SK-N-SH (cell line): ENCODE results near the gene KLK2. TPM values are rescaled to one million over a fixed set of nuclear protein-coding genes. Genes with fewer than 3 reads are reported as not detected.

Experiments
- CTCF ChIA-PET: fragments of 300-600, 350-600 bp; formaldehyde crosslinking; extraction: SDS; loops from one replicate; lab custom pipeline; 2021; lab: Yijun Ruan, JAX
- POLR2A ChIA-PET: fragments of 350-600 bp; sonication (Branson Sonifier 250); formaldehyde crosslinking; extraction: SDS; loops from one replicate; lab custom pipeline; 2020; ENCODE audit warnings: antibody characterized with exemption, inconsistent platforms; lab: Yijun Ruan, JAX
- DNase-seq: peaks from one replicate; pipeline ENCODE4 v3.0.0; 2012
- H2AFZ ChIP-seq: fragments of 200-600 bp; sonication (generic); 2 replicates; pipeline ENCODE4 v1.8.1; 2016; ENCODE audit warnings: antibody characterized with exemption, mild to moderate bottlenecking, low read depth
- H3F3A ChIP-seq: fragments of 200-600 bp; sonication (generic); replicated peaks from 2 replicates; pipeline ENCODE3; 2016; ENCODE audit warnings: antibody characterized with exemption, mild to moderate bottlenecking; ENCODE audit not compliant: insufficient read depth
- H3K27ac ChIP-seq, 2 experiments: fragments of 200-500 bp in 1 of 2; fragments of 200-600 bp in 1 of 2; sonication (Bioruptor generic) in 1 of 2; sonication (generic), shearing (Covaris generic) in 1 of 2; 2 replicates each; pipeline versions ENCODE4 v1.5.1 to v1.6.1; 2014 to 2016; ENCODE audit warnings: low read depth in 2 of 2, inconsistent platforms in 1 of 2, low read length in 1 of 2, mild to moderate bottlenecking in 1 of 2, mixed read lengths in 1 of 2
- H3K27me3 ChIP-seq: fragments of 200-600 bp; sonication (generic), shearing (Covaris generic); 2 replicates; pipeline ENCODE4 v1.6.1; 2016; ENCODE audit warnings: mixed run types; ENCODE audit not compliant: insufficient read depth
- H3K36me3 ChIP-seq, 2 experiments: fragments of 200-500 bp in 1 of 2; fragments of 200-600 bp in 1 of 2; sonication (Bioruptor generic) in 1 of 2; sonication (generic) in 1 of 2; replicated peaks in 1 of 2; 2 replicates each; pipeline versions ENCODE3 to v1.5.1; 2014 to 2016; ENCODE audit warnings: low read length in 1 of 2, mild to moderate bottlenecking in 1 of 2; ENCODE audit not compliant: insufficient read depth in 2 of 2, control insufficient read depth in 1 of 2
- H3K4me1 ChIP-seq, 2 experiments: fragments of 200-500 bp in 1 of 2; fragments of 200-600 bp in 1 of 2; sonication (Bioruptor generic) in 1 of 2; sonication (generic), shearing (Covaris generic) in 1 of 2; 2 replicates each; pipeline versions ENCODE4 v1.5.1 to v1.6.1; 2014 to 2016; ENCODE audit warnings: low read depth in 1 of 2, low read length in 1 of 2, mixed run types in 1 of 2; ENCODE audit not compliant: insufficient read depth in 2 of 2, control insufficient read depth in 1 of 2
- H3K4me2 ChIP-seq: fragments of 200-600 bp; sonication (generic), shearing (Covaris generic); 2 replicates; pipeline ENCODE4 v1.6.1; 2017; ENCODE audit warnings: mixed run types
- H3K4me3 ChIP-seq, 2 experiments: fragments of 200-500 bp in 1 of 2; fragments of 200-600 bp in 1 of 2; sonication (Bioruptor generic) in 1 of 2; sonication (generic), shearing (Covaris generic) in 1 of 2; 2 replicates each; pipeline versions ENCODE4 v1.5.1 to v1.8.1; 2014 to 2016; ENCODE audit warnings: low read depth in 2 of 2, inconsistent platforms in 1 of 2, low read length in 1 of 2, mild to moderate bottlenecking in 1 of 2, mixed read lengths in 1 of 2, moderate library complexity in 1 of 2
- H3K79me2 ChIP-seq: fragments of 200-600 bp; sonication (generic); 2 replicates; pipeline ENCODE4 v1.8.1; 2017; ENCODE audit warnings: mild to moderate bottlenecking; ENCODE audit not compliant: insufficient read depth
- H3K9ac ChIP-seq: fragments of 200-600 bp; sonication (generic); 2 replicates; pipeline ENCODE4 v1.6.1; 2017; ENCODE audit warnings: mixed run types
- H3K9me2 ChIP-seq: fragments of 200-600 bp; sonication (generic); 2 replicates; pipeline ENCODE4 v1.6.1; 2017; ENCODE audit warnings: mixed run types
- H3K9me3 ChIP-seq: fragments of 200-600 bp; sonication (generic); 2 replicates; pipeline ENCODE4 v1.6.1; 2017; ENCODE audit warnings: mixed run types, mild to moderate bottlenecking, moderate library complexity
- H4K20me1 ChIP-seq: fragments of 200-600 bp; sonication (generic); 2 replicates; pipeline ENCODE4 v1.6.1; 2017; ENCODE audit warnings: mild to moderate bottlenecking, mixed run types; ENCODE audit not compliant: insufficient read depth
- FOSL2 ChIP-seq: IDR thresholded peaks from 2 replicates; pipeline ENCODE4 v1.4.0; 2012; ENCODE audit warnings: low read depth, mild to moderate bottlenecking, moderate library complexity, borderline replicate concordance
- FOXJ3 ChIP-seq: sonication (generic); formaldehyde crosslinking; IDR thresholded peaks from 2 replicates; pipeline ENCODE4 v1.5.1; 2020; ENCODE audit warnings: mild to moderate bottlenecking, missing genetic modification reagents
- JUND ChIP-seq: IDR thresholded peaks from 2 replicates; pipeline ENCODE4 v1.4.0; 2012
- NRF1 ChIP-seq: IDR thresholded peaks from 2 replicates; pipeline ENCODE4 v1.6.1; 2012; ENCODE audit warnings: low read depth, mild to moderate bottlenecking, low read length
- RAD21 ChIP-seq: IDR thresholded peaks from 2 replicates; pipeline ENCODE4 v1.6.1; 2012; ENCODE audit warnings: mild to moderate bottlenecking, low read length
- RFX5 ChIP-seq: IDR thresholded peaks from 2 replicates; pipeline ENCODE4 v1.6.1; 2012; ENCODE audit warnings: mild to moderate bottlenecking, improper control_type of control experiment, low read length
- SMC3 ChIP-seq: IDR thresholded peaks from 2 replicates; pipeline ENCODE4 v1.6.1; 2012; ENCODE audit warnings: low read depth, low read length, improper control_type of control experiment
- TCF12 ChIP-seq: IDR thresholded peaks from 2 replicates; pipeline ENCODE4 v1.4.0; 2012
- YY1 ChIP-seq: IDR thresholded peaks from 2 replicates; pipeline ENCODE4 v1.4.0; 2012; ENCODE audit warnings: low read depth, mild to moderate bottlenecking
- WGBS: methylation state at CpG from one replicate; pipeline ENCODE4 v1.1.6; 2017; ENCODE audit warnings: low lambda C conversion rate; 5-methylcytosine and 5-hydroxymethylcytosine counted together
- polyA plus RNA-seq, 3 experiments: library from polyadenylated mRNA; depleted of rRNA; stranded (reverse); fragments of >200 nt; gene quantifications; 2 replicates each; pipeline ENCODE4 v1.2.3, GENCODE V29; 2012
- TF ChIP-seq, protein P1 (sequence below): IDR thresholded peaks from 2 replicates; pipeline ENCODE4 v1.6.1; 2012; ENCODE audit warnings: mild to moderate bottlenecking, low read depth, low read length, moderate library complexity
- TF ChIP-seq, protein P2 (sequence below): IDR thresholded peaks from 2 replicates; pipeline ENCODE4 v1.4.0; 2012; ENCODE audit warnings: low read depth, borderline replicate concordance
- TF ChIP-seq, protein P3 (sequence below): fragments of 200-600 bp; sonication (generic); IDR thresholded peaks from 2 replicates; pipeline ENCODE4 v1.6.1; 2017; ENCODE audit warnings: antibody characterized with exemption, mild to moderate bottlenecking, moderate library complexity

KLK2 gene
- polyA plus RNA-seq, 1 of the 3 experiments (the other 2 are of a cell fraction), result 0.15 TPM

DNA sequence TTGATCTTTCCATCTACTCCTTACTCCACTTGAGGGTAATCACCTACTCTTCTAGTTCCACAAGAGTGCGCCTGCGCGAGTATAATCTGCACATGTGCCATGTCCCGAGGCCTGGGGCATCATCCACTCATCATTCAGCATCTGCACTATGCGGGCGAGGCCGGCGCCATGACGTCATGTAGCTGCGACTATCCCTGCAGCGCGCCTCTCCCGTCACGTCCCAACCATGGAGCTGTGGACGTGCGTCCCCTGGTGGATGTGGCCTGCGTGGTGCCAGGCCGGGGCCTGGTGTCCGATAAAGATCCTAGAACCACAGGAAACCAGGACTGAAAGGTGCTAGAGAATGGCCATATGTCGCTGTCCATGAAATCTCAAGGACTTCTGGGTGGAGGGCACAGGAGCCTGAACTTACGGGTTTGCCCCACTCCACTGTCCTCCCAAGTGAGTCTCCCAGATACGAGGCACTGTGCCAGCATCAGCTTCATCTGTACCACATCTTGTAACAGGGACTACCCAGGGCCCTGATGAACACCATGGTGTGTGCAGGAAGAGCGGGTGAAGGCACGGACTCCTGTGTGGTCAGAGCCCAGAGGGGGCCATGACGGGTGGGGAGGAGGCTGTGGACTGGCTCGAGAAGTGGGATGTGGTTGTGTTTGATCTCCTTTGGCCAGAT, 2.7 kb upstream of the KLK2 start:
- Histone ChIP-seq H3K9me2 (no peaks in the 10 kb centered on the region), H4K20me1 (no peaks in the 10 kb centered on the region), H3K4me1 (peaks cover 0 to 2% of the 10 kb centered on the region in 2 experiments; a peak in 1 of 4 replicates), H3K79me2 (no peaks in the 10 kb centered on the region), H3F3A (no peaks in the 10 kb centered on the region), H3K9ac (no peak overlapping the region), H3K9me3 (no peaks in the 10 kb centered on the region), H3K36me3 (no peaks in the 10 kb centered on the region), H3K27ac (no peak overlapping the region), H3K27me3 (peaks cover 53% of the 10 kb centered on the region), H3K4me2 (no peak overlapping the region; the same call in 1 of the 2 replicates), H3K4me3 (no peak overlapping the region; a peak in 1 of 4 replicates), H2AFZ (peak overlapping the region; percentile 56; the same call in 1 of the 2 replicates)
- TF ChIP-seq, protein P1, sequence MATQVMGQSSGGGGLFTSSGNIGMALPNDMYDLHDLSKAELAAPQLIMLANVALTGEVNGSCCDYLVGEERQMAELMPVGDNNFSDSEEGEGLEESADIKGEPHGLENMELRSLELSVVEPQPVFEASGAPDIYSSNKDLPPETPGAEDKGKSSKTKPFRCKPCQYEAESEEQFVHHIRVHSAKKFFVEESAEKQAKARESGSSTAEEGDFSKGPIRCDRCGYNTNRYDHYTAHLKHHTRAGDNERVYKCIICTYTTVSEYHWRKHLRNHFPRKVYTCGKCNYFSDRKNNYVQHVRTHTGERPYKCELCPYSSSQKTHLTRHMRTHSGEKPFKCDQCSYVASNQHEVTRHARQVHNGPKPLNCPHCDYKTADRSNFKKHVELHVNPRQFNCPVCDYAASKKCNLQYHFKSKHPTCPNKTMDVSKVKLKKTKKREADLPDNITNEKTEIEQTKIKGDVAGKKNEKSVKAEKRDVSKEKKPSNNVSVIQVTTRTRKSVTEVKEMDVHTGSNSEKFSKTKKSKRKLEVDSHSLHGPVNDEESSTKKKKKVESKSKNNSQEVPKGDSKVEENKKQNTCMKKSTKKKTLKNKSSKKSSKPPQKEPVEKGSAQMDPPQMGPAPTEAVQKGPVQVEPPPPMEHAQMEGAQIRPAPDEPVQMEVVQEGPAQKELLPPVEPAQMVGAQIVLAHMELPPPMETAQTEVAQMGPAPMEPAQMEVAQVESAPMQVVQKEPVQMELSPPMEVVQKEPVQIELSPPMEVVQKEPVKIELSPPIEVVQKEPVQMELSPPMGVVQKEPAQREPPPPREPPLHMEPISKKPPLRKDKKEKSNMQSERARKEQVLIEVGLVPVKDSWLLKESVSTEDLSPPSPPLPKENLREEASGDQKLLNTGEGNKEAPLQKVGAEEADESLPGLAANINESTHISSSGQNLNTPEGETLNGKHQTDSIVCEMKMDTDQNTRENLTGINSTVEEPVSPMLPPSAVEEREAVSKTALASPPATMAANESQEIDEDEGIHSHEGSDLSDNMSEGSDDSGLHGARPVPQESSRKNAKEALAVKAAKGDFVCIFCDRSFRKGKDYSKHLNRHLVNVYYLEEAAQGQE, result no peak
- peak; percentile 36; the same call in 1 of the 2 replicates for TF ChIP-seq SMC3
- no peak for TF ChIP-seq YY1
- peak; percentile 21; the same call in 1 of the 2 replicates for TF ChIP-seq NRF1
- no peak for TF ChIP-seq FOSL2
- TF ChIP-seq FOXJ3 (CRISPR knock-in tag), result no peak
- no peak for TF ChIP-seq TCF12
- peak; percentile 47 for TF ChIP-seq RAD21
- no peak for TF ChIP-seq JUND
- no peak for TF ChIP-seq RFX5
- TF ChIP-seq, protein P2, sequence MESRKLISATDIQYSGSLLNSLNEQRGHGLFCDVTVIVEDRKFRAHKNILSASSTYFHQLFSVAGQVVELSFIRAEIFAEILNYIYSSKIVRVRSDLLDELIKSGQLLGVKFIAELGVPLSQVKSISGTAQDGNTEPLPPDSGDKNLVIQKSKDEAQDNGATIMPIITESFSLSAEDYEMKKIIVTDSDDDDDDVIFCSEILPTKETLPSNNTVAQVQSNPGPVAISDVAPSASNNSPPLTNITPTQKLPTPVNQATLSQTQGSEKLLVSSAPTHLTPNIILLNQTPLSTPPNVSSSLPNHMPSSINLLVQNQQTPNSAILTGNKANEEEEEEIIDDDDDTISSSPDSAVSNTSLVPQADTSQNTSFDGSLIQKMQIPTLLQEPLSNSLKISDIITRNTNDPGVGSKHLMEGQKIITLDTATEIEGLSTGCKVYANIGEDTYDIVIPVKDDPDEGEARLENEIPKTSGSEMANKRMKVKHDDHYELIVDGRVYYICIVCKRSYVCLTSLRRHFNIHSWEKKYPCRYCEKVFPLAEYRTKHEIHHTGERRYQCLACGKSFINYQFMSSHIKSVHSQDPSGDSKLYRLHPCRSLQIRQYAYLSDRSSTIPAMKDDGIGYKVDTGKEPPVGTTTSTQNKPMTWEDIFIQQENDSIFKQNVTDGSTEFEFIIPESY, result no peak
- TF ChIP-seq, protein P3, sequence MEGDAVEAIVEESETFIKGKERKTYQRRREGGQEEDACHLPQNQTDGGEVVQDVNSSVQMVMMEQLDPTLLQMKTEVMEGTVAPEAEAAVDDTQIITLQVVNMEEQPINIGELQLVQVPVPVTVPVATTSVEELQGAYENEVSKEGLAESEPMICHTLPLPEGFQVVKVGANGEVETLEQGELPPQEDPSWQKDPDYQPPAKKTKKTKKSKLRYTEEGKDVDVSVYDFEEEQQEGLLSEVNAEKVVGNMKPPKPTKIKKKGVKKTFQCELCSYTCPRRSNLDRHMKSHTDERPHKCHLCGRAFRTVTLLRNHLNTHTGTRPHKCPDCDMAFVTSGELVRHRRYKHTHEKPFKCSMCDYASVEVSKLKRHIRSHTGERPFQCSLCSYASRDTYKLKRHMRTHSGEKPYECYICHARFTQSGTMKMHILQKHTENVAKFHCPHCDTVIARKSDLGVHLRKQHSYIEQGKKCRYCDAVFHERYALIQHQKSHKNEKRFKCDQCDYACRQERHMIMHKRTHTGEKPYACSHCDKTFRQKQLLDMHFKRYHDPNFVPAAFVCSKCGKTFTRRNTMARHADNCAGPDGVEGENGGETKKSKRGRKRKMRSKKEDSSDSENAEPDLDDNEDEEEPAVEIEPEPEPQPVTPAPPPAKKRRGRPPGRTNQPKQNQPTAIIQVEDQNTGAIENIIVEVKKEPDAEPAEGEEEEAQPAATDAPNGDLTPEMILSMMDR, result peak; percentile 45; the same call in 1 of the 2 replicates
- ChIA-PET POLR2A (no interaction called here), CTCF (interaction anchor here (1.1 kb wide), 1 partner anchor 19 kb away, joined by 3 read pairs; no protein-coding TSS in a partner anchor)
- peak; percentile 80 for DNase-seq
- 13% methylated on average over 23 of the region's 26 CpGs for WGBS
